OCI-LY1 (cell line): ENCODE results near the gene ELOVL2.

ENCODE experiments used
- CTCF ChIP-seq: fragments of 200-600 bp; sonication (generic), shearing (Covaris generic); IDR thresholded peaks from 2 replicates; pipeline ENCODE4 v1.5.1; 2017; ENCODE audit warnings: mild to moderate bottlenecking, antibody characterized with exemption, low read length, moderate library complexity, mixed read lengths
- EZH2 ChIP-seq: fragments of 200-600 bp; sonication (generic), shearing (Covaris generic); IDR thresholded peaks from 2 replicates; pipeline ENCODE4 v1.8.0; 2017; ENCODE audit warnings: borderline replicate concordance, mixed run types, mild to moderate bottlenecking, antibody characterized with exemption, low read length, moderate library complexity, mixed read lengths

GRCh38 chr6:11039040-11039439 lies 5.1 kb downstream of the ELOVL2 start:
- TF ChIP-seq EZH2 (no peak), CTCF (no peak)
